ENCODE data around the gene RWDD3.

RWDD3 gene

DNA sequence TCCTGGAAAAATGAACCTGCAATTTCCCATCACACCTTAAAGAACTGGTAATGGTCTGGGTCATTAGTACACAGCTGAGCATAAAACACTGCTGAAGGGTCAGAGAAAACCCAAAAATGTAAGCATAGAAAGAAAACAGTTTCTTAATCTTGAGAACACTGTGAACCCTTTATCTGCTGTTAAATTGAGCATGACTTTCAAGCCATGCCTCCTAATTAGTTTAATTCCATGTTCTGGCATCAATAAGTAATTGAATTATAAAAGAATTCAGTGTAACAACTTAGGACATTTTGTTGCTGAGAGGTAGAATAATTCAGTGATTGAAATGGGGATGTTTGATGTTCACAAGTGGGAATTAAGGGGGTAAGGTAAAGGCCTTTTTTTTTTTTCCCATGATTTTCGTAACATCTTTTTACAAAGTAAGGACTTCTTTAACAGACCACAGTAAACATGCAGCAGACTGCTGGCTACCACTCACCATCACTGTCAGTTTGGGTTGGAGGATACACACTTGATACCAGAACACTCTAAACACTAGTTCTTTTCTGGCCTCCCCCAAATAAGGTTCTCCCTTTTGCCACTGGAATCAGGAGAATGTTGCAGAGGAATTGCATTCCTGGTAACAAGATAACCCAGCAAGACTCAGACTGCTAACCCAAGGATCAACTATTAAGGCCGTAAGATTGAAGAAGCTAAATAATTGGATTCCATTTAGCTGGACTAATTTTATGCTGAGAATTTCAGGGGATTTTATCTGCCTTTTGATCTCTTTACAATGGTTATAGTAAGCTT lies 3.0 kb downstream of the RWDD3 start:
- TF ChIP-seq TAF1 (IDR thresholded peaks at IDR 0.05; ENCODE audit: low read depth), result no peak
- TF ChIP-seq EP300 (IDR thresholded peaks at IDR 0.05; ENCODE audit: borderline replicate concordance), result no peak
- TF ChIP-seq EGR1 (IDR thresholded peaks at IDR 0.05), result no peak
- no peak for TF ChIP-seq MAX (IDR thresholded peaks at IDR 0.05)
- no peak for TF ChIP-seq CREB1 (IDR thresholded peaks at IDR 0.05; ENCODE audit: low read depth)
- no peak for TF ChIP-seq TCF12 (IDR thresholded peaks at IDR 0.05; ENCODE audit: low read depth)
- no peak for TF ChIP-seq FOXM1 (IDR thresholded peaks at IDR 0.05; ENCODE audit: borderline replicate concordance, low read depth)
- no peak for TF ChIP-seq ZBTB7A (IDR thresholded peaks at IDR 0.05; ENCODE audit: low read depth)
- TF ChIP-seq, protein P1, sequence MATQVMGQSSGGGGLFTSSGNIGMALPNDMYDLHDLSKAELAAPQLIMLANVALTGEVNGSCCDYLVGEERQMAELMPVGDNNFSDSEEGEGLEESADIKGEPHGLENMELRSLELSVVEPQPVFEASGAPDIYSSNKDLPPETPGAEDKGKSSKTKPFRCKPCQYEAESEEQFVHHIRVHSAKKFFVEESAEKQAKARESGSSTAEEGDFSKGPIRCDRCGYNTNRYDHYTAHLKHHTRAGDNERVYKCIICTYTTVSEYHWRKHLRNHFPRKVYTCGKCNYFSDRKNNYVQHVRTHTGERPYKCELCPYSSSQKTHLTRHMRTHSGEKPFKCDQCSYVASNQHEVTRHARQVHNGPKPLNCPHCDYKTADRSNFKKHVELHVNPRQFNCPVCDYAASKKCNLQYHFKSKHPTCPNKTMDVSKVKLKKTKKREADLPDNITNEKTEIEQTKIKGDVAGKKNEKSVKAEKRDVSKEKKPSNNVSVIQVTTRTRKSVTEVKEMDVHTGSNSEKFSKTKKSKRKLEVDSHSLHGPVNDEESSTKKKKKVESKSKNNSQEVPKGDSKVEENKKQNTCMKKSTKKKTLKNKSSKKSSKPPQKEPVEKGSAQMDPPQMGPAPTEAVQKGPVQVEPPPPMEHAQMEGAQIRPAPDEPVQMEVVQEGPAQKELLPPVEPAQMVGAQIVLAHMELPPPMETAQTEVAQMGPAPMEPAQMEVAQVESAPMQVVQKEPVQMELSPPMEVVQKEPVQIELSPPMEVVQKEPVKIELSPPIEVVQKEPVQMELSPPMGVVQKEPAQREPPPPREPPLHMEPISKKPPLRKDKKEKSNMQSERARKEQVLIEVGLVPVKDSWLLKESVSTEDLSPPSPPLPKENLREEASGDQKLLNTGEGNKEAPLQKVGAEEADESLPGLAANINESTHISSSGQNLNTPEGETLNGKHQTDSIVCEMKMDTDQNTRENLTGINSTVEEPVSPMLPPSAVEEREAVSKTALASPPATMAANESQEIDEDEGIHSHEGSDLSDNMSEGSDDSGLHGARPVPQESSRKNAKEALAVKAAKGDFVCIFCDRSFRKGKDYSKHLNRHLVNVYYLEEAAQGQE (IDR thresholded peaks at IDR 0.05; ENCODE audit: low read depth), result no peak
- TF ChIP-seq RAD21 (IDR thresholded peaks at IDR 0.05; ENCODE audit: low read depth), result no peak
- TF ChIP-seq, protein P2, sequence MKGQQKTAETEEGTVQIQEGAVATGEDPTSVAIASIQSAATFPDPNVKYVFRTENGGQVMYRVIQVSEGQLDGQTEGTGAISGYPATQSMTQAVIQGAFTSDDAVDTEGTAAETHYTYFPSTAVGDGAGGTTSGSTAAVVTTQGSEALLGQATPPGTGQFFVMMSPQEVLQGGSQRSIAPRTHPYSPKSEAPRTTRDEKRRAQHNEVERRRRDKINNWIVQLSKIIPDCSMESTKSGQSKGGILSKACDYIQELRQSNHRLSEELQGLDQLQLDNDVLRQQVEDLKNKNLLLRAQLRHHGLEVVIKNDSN (IDR thresholded peaks at IDR 0.05), result no peak

- TF ChIP-seq NFIC (IDR thresholded peaks at IDR 0.05), result no peak
- TF ChIP-seq FOXM1 (IDR thresholded peaks at IDR 0.05; ENCODE audit: borderline replicate concordance, low read depth), result no peak
- TF ChIP-seq, protein P1 (IDR thresholded peaks at IDR 0.05; ENCODE audit: low read depth), result no peak
Observed at GRCh38 chr1:95237981-95238703, 4.1 kb downstream of the RWDD3 start.

DNA sequence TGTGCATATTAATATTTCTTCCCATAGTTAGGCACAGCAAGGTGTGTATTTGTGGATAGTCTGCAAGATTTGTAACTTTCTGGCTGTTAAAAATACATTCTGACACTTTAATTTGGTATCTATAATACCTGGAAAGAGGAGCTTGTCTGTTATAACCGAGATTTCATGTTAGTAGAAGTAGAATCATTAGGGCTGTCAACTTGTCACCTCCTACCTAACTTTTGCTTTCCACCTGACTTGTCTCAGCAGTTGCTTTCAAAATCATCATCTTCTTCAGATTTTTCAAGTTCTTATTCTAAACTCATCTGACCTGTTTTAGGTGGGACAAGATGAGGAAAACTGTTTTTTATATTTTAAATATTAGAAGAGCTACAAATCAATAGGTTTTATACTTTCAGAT lies 11.0 kb downstream of the RWDD3 start:
- TF ChIP-seq CEBPB (IDR thresholded peaks at IDR 0.05) (no peak), CREB1 (IDR thresholded peaks at IDR 0.05; ENCODE audit: low read depth) (no peak), NFIC (IDR thresholded peaks at IDR 0.05) (no peak)

GRCh38 chr1:95246511-95246910 lies 12.5 kb downstream of the RWDD3 start:
- TF ChIP-seq CREB1 (IDR thresholded peaks at IDR 0.05; ENCODE audit: low read depth) (no peak), TEAD4 (IDR thresholded peaks at IDR 0.05) (no peak), RAD21 (IDR thresholded peaks at IDR 0.05; ENCODE audit: low read depth) (no peak), CEBPB (IDR thresholded peaks at IDR 0.05) (no peak), TCF12 (IDR thresholded peaks at IDR 0.05; ENCODE audit: low read depth) (no peak), EGR1 (IDR thresholded peaks at IDR 0.05) (no peak), MAX (IDR thresholded peaks at IDR 0.05) (no peak), ZBTB7A (IDR thresholded peaks at IDR 0.05; ENCODE audit: low read depth) (no peak), TAF1 (IDR thresholded peaks at IDR 0.05; ENCODE audit: low read depth) (no peak)
- TF ChIP-seq, protein P1 (IDR thresholded peaks at IDR 0.05; ENCODE audit: low read depth), result no peak

DNA sequence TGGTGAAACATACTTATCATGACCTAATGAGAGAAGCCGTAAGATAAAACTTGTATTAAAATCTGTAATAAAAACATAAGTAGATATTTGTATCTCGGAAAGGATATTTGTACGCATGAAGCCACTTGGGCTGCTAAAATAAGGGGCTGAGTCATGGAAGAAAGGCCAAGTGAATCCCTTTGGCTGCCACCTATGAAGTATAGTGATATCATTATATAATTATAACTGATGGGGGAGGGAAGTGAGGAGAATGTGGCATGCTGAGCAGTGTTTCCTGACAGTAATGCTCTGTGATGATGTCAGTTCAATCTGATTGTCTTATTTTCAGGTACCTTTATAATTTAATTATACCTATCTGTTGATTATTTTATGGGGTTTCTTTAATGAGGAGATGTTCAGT lies 13.6 kb downstream of the RWDD3 start:
- TF ChIP-seq EP300 (IDR thresholded peaks at IDR 0.05; ENCODE audit: borderline replicate concordance) (no peak), RAD21 (IDR thresholded peaks at IDR 0.05; ENCODE audit: low read depth) (no peak), FOXM1 (IDR thresholded peaks at IDR 0.05; ENCODE audit: borderline replicate concordance, low read depth) (no peak), ZBTB7A (IDR thresholded peaks at IDR 0.05; ENCODE audit: low read depth) (no peak), EGR1 (IDR thresholded peaks at IDR 0.05) (no peak), MAX (IDR thresholded peaks at IDR 0.05) (no peak), TEAD4 (IDR thresholded peaks at IDR 0.05) (no peak), NFIC (IDR thresholded peaks at IDR 0.05) (no peak), YY1 (IDR thresholded peaks at IDR 0.05; ENCODE audit: low read depth) (no peak), CEBPB (IDR thresholded peaks at IDR 0.05) (no peak)
- TF ChIP-seq, protein P1 (IDR thresholded peaks at IDR 0.05; ENCODE audit: low read depth), result no peak
- TF ChIP-seq, protein P2 (IDR thresholded peaks at IDR 0.05), result no peak
